Suppressor macrophage (primary cell): ENCODE data around the gene ITPR1.

ENCODE experiments used
- DNase-seq, 4 experiments: peaks; one replicate each; pipeline ENCODE4 v3.0.0-alpha.2; 2020 to 2022

ITPR1 gene

GRCh38 chr3:4834403-4834866, 341.3 kb downstream of the ITPR1 start:
- peak; percentile 68 to 91 (median 82) for DNase-seq

DNA sequence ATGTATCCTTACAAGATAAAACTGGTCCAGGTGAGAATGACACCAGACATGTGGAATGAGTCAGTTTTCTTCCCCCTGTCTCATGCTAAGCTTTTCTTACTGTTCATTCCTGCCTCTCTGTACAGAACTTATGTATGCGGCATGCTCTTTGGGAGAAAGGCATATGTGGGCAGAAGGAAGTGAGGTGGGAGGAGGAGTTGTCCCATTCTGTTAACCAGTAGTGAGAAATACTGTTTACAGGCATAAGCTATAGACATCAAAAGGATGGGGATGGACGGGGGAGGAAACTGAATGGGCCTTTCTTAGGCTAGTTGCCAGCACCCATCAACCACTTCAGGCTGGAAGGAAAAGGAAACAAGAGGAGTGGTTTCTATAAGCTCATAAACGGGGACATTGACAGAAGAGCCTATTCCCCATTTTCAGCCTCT, 342.5 kb downstream of the ITPR1 start:
- DNase-seq, result peak; percentile 43 to 79 (median 54)

GRCh38 chr3:4836516-4836915, 343.4 kb downstream of the ITPR1 start:
- no peak for DNase-seq

DNA sequence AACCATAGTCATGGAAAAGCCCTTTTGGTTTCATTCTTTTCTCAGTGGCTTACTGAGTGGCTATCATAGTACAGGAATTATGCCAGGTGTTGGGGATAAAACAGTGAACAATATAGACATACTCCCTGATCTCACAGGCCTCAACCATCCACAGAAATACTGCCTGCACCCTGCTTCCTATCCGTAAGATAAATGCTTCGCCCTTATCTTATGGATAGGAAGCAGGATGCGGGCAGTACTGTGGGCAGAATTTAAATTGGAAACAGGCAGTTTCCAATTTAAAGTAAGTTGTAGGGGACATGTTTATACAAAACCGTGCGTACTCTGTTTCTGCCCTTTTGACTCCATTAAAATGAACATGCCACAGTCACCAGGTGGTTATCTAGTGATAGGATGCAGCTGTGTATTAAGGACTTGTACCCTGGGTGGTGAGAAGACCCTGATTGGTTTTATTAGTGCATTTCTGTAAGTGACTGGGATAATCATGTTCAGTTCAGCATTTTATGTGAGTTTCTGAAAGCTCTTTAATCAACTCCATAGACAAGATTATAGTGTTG, 344.3 kb downstream of the ITPR1 start:
- DNase-seq, result no peak

DNA sequence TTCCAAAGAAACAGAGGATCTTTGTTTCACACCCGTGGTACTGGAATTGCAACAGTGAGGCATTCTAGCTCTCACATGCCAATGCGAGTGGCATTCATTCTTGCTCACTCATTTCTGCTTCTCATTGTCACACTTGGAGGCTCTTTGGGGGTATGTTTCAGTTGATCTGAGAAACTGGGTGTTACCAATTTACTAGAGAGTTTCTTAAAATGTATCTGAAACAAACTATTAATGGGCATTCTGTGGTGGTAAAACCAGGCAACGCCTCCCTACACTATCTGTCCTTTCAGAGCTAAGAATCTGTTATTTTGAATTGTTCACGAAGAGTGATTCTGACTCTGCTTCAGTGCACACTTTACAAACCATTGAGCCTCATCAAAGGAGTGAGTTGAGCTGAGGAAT, 345.5 kb downstream of the ITPR1 start:
- DNase-seq, result no peak

DNA sequence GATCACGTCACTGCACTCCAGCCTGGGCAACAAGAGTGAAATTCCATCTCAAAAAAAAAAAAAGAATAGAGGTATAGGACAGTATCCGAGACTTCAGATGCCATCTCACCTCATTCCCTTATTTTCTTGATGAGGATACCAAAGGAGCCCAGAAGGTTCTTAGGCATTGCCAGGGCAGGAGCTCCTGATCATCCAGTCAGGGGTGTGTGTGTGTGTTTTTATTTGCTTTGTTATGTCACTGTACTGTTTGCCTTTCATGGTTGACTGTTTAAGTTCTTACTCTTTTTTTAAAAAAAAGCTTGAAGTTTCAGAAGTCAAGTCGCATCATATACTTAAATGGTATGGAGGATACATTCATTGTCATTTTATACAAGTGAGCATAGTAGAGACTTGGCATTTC, 346.1 kb downstream of the ITPR1 start:
- no peak for DNase-seq

- DNase-seq, result no peak
Measured at GRCh38 chr3:4841225-4841624, 348.1 kb downstream of the ITPR1 start.

DNA sequence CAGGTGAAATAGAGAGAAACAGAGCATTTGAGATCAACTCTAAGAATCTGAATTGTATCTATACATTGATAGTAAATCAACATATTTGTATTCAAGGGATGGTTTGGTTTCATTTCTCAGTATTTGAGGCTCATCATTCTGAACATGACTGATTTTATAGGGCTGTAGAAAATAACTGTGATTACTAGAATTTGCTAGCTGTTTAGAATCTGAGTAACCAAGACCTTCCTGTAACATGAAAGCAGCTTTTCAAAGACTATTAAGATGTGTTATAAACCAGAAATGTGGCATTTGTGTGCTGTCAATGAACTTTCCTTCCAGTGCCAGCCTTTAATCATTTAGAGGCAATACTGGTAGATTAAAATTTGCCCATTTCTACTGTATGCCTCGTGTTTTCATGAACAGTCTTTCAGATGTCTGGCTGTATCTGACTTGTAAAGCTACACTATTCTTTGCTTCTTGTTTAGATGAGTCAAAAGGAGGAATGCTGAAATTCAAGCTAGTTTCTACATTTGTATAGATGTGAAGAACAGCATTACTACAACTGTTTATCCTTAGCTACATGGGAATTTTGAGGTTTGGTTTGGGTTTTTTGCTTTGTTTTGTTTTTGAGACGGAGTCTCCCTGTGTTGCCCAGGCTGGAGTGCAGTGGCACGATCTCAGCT, 348.8 kb downstream of the ITPR1 start:
- no peak for DNase-seq

- DNase-seq, result no peak
Measured at GRCh38 chr3:4843619-4844018, 350.5 kb downstream of the ITPR1 start.

- DNase-seq, result peak in 1 of 4 experiments; percentile 41
Measured at GRCh38 chr3:4845882-4846281, 352.7 kb downstream of the ITPR1 start.

DNA sequence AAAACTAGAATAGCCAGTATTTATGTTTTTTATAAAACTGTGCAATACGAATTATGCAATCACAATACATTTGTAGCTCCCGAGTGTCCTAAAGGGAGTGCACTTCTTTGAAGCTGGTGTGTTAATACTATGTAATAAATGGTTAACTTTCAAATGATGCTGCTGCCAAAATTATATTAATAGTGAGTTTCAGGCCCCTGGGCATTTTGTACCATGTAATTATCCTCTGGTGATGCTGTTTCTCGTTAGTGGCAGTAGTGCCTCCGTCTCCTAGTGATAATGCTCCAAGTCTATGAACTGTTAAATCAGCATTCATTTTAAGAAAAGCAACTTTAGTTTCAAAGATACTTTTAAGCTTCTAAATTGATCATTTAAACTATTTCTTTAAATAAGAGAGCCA, 353.4 kb downstream of the ITPR1 start:
- no peak for DNase-seq

- DNase-seq, result no peak
Measured at GRCh38 chr3:4848176-4848825, 355.2 kb downstream of the ITPR1 start.

DNA sequence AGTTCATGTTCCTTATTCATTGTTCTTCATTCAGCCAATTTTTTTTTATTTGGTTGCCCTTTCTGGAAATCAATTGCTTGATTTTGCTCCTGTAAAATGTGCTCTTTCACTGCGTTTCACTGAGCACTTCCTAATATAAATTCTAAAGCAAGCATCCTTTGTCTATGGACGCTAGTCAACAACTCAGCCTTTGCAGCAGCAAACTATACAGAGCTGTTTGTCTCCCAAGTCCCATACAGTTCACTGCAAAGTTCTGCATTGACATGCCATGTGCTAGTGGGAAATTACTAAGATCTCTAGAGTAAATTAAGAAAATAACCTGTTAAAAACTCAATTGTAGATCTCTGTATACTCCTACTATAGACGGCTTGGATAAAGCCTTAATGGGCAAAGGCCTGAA, 356.0 kb downstream of the ITPR1 start:
- no peak for DNase-seq

GRCh38 chr3:4849739-4850138, 356.6 kb downstream of the ITPR1 start:
- no peak for DNase-seq

GRCh38 chr3:4850211-4850927, 357.2 kb downstream of the ITPR1 start:
- no peak for DNase-seq

DNA sequence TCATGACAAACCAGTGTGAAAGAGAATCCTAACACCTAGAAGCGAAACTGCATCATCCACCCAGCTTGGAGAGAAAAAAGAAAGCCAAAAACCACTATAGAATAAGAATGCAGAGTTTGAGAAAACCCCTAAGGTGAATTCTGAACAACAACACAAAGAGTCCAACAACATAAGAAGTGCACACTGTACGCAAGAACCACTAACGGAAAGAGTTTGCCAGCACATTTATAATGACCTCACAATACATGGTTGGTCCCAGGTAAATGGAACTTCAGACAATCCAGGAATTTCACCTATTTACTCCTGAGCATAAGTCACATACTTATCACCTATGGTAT, 357.7 kb downstream of the ITPR1 start:
- no peak for DNase-seq

GRCh38 chr3:4852780-4853748, 359.9 kb downstream of the ITPR1 start:
- peak in 1 of 4 experiments; percentile 21 for DNase-seq

- no peak for DNase-seq
Measured at GRCh38 chr3:4853749-4854140, 360.6 kb downstream of the ITPR1 start.

- peak in 2 of 4 experiments; percentile 37 to 41 for DNase-seq
Measured at GRCh38 chr3:4855676-4856075, 362.5 kb downstream of the ITPR1 start.

- DNase-seq, result no peak
Measured at GRCh38 chr3:4856136-4856535, 363.0 kb downstream of the ITPR1 start.

- no peak for DNase-seq
Measured at GRCh38 chr3:4856564-4856963, 363.4 kb downstream of the ITPR1 start.

- DNase-seq, result no peak
Measured at GRCh38 chr3:4856986-4857385, 363.8 kb downstream of the ITPR1 start.
